CD14-positive monocyte (primary cell): ENCODE data around the gene DENND1A. TPM values are rescaled to one million over a fixed set of nuclear protein-coding genes. Genes with fewer than 3 reads are reported as not detected.

Source experiments
- DNase-seq, 3 donors: peaks; one replicate each; pipeline ENCODE4 v3.0.0-alpha.2; 2011 to 2022
- H2AFZ ChIP-seq: 2 replicates; pipeline ENCODE4 v1.6.0; 2012; ENCODE audit warnings: mild to moderate bottlenecking, low read depth, low read length, inconsistent platforms; ENCODE audit not compliant: insufficient read depth, poor library complexity, severe bottlenecking
- H3K27ac ChIP-seq, 2 donors: 1 replicate in 1 of 2; 2 replicates in 1 of 2; pipeline ENCODE4 v1.5.1; 2012 to 2013; ENCODE audit warnings: low read length in 2 of 2, control low read depth in 1 of 2, inconsistent platforms in 1 of 2, low read depth in 1 of 2, mild to moderate bottlenecking in 1 of 2
- H3K27me3 ChIP-seq, 2 donors: one replicate each; pipeline versions ENCODE4 v1.6.0 to v1.6.1; 2011 to 2013; ENCODE audit warnings: low read length in 2 of 2; ENCODE audit not compliant: control insufficient read depth in 2 of 2, insufficient read depth in 2 of 2
- H3K36me3 ChIP-seq, 2 donors: replicated peaks in 1 of 2; 1 replicate in 1 of 2; 2 replicates in 1 of 2; pipeline versions ENCODE4 v1.5.1 to v1.6.1; 2012 to 2013; ENCODE audit warnings: low read length in 2 of 2, control low read depth in 1 of 2, inconsistent platforms in 1 of 2, mild to moderate bottlenecking in 1 of 2; ENCODE audit not compliant: insufficient read depth in 2 of 2, control insufficient read depth in 1 of 2
- H3K4me1 ChIP-seq, 2 donors: 1 replicate in 1 of 2; 2 replicates in 1 of 2; pipeline versions ENCODE4 v1.5.1 to v1.6.1; 2012 to 2013; ENCODE audit warnings: low read length in 2 of 2, control low read depth in 1 of 2, inconsistent platforms in 1 of 2, mild to moderate bottlenecking in 1 of 2, moderate library complexity in 1 of 2; ENCODE audit not compliant: insufficient read depth in 2 of 2, control insufficient read depth in 1 of 2
- H3K4me2 ChIP-seq: replicated peaks from 2 replicates; pipeline ENCODE3; 2012; ENCODE audit warnings: low read length, moderate library complexity, mild to moderate bottlenecking; ENCODE audit not compliant: poor library complexity, severe bottlenecking; ENCODE audit errors: extremely low read depth
- H3K4me3 ChIP-seq, 3 experiments: fragments of 200-600 bp in 1 of 3; sonication (generic) in 1 of 3; replicated peaks in 1 of 3; 1 replicate in 2 of 3; 2 replicates in 1 of 3; pipeline ENCODE4 v1.5.1; 2011 to 2013; ENCODE audit warnings: low read length in 3 of 3, mild to moderate bottlenecking in 3 of 3, control low read depth in 2 of 3, low read depth in 2 of 3, inconsistent platforms in 1 of 3, moderate library complexity in 1 of 3
- H3K79me2 ChIP-seq: 2 replicates; pipeline ENCODE4 v1.6.0; 2012; ENCODE audit warnings: mild to moderate bottlenecking, control low read depth, inconsistent platforms, low read length, moderate library complexity; ENCODE audit not compliant: insufficient read depth
- H3K9ac ChIP-seq: 2 replicates; pipeline ENCODE4 v1.6.0; 2017; ENCODE audit warnings: low read length, mild to moderate bottlenecking; ENCODE audit not compliant: insufficient read depth, poor library complexity, severe bottlenecking
- H3K9me3 ChIP-seq, 2 donors: replicated peaks in 1 of 2; 1 replicate in 1 of 2; 2 replicates in 1 of 2; pipeline versions ENCODE4 v1.5.1 to v1.6.1; 2012 to 2013; ENCODE audit warnings: low read length in 2 of 2, control low read depth in 1 of 2; ENCODE audit not compliant: control insufficient read depth in 1 of 2, insufficient read depth in 1 of 2
- H4K20me1 ChIP-seq: 2 replicates; pipeline ENCODE4 v1.6.0; 2012; ENCODE audit warnings: mild to moderate bottlenecking, low read length, control low read depth, moderate library complexity; ENCODE audit not compliant: insufficient read depth
- H3K27ac Mint-ChIP-seq, 7 donors: one replicate each; pipeline ENCODE4 v1.8.0; 2020; ENCODE audit warnings: mild to moderate bottlenecking in 7 of 7, mixed read lengths in 7 of 7, moderate library complexity in 6 of 7, inconsistent platforms in 2 of 7
- H3K27me3 Mint-ChIP-seq, 3 donors: one replicate each; pipeline ENCODE4 v1.8.0; 2021 to 2022; ENCODE audit warnings: low read depth in 3 of 3, mild to moderate bottlenecking in 3 of 3, mixed read lengths in 3 of 3, moderate library complexity in 3 of 3, inconsistent platforms in 1 of 3
- H3K36me3 Mint-ChIP-seq, 2 donors: one replicate each; pipeline ENCODE4 v1.8.0; 2020; ENCODE audit warnings: mixed read lengths in 2 of 2, inconsistent platforms in 1 of 2, mild to moderate bottlenecking in 1 of 2
- H3K4me1 Mint-ChIP-seq: one replicate; pipeline ENCODE4 v1.8.0; 2020; ENCODE audit warnings: mild to moderate bottlenecking, mixed read lengths
- H3K4me3 Mint-ChIP-seq, 2 donors: one replicate each; pipeline ENCODE4 v1.8.0; 2020; ENCODE audit warnings: mild to moderate bottlenecking in 2 of 2, mixed read lengths in 2 of 2, moderate library complexity in 1 of 2
- H3K9me3 Mint-ChIP-seq, 7 donors: one replicate each; pipeline ENCODE4 v1.8.0; 2020 to 2022; ENCODE audit warnings: mixed read lengths in 7 of 7, mild to moderate bottlenecking in 6 of 7, moderate library complexity in 6 of 7, inconsistent platforms in 2 of 7
- CTCF ChIP-seq: fragments of 200-600 bp; IDR thresholded peaks from one replicate; pipeline ENCODE4 v1.8.0; 2022; ENCODE audit warnings: antibody characterized with exemption, mild to moderate bottlenecking
- WGBS: methylation state at CpG from one replicate; pipeline ENCODE4 v1.1.5; 2013; ENCODE audit warnings: missing lambda C conversion rate; ENCODE audit not compliant: insufficient coverage; 5-methylcytosine and 5-hydroxymethylcytosine counted together
- intact Hi-C, 2 donors: fragments of 100-400 bp; cut with micrococcal nuclease; formaldehyde crosslinking; loops; one replicate each; pipeline versions ENCODE4 v1.15.0 to v1.15.1; 2023
- polyA plus RNA-seq, 3 donors: library from polyadenylated mRNA; depleted of rRNA in 1 of 3; unstranded in 2 of 3; stranded (reverse) in 1 of 3; fragments of 300-500 nt in 2 of 3; fragments of >200 nt in 1 of 3; fragmentation: Illumina TruSeq in 2 of 3; gene quantifications; 1 replicate in 2 of 3; 2 replicates in 1 of 3; pipeline ENCODE4 v1.2.3, GENCODE V29; 2012 to 2021

The DENND1A gene
- polyA plus RNA-seq, 3 donors = 24.8 to 73.0 (median 29.4) TPM

- no peak for DNase-seq
- Histone ChIP-seq H3K4me3 (no peak overlapping the region), H3K27ac (no peak overlapping the region), H3K9ac (no peak overlapping the region), H3K4me1 (no peaks in the 10 kb centered on the region), H3K36me3 (peaks cover 0 to 41% of the 10 kb centered on the region in 2 donors), H3K79me2 (no peaks in the 10 kb centered on the region), H3K27me3 (no peaks in the 10 kb centered on the region), H3K4me2 (no peak overlapping the region), H3K9me3 (no peaks in the 10 kb centered on the region), H2AFZ (no peak overlapping the region), H4K20me1 (peaks cover 71% of the 10 kb centered on the region)
- Mint-ChIP-seq H3K36me3 (peaks cover 33 to 34% of the 10 kb centered on the region in 2 donors), H3K4me1 (no peaks in the 10 kb centered on the region), H3K27me3 (peaks cover 0 to 2% (median 0%) of the 10 kb centered on the region in 3 donors), H3K27ac (no peak overlapping the region), H3K4me3 (no peak overlapping the region), H3K9me3 (no peaks in the 10 kb centered on the region)
- intact Hi-C loops = no loop called here
- WGBS = 100% methylated on average over 1 of the region's 1 CpG
- TF ChIP-seq CTCF = no peak
These were observed 432.1 kb downstream of the DENND1A start for GRCh38 chr9:123497830-123498229.

GRCh38 chr9:123495731-123496130 is 434.2 kb downstream of the DENND1A start:
- no peaks in the 10 kb centered on the region for H3K4me1 Mint-ChIP-seq
- Histone ChIP-seq H3K27me3 (no peaks in the 10 kb centered on the region), H3K27ac (no peak overlapping the region), H3K4me3 (no peak overlapping the region), H4K20me1 (peaks cover 90% of the 10 kb centered on the region), H3K9ac (no peak overlapping the region), H2AFZ (no peak overlapping the region), H3K4me2 (no peak overlapping the region), H3K36me3 (peaks cover 5 to 62% of the 10 kb centered on the region in 2 donors), H3K79me2 (no peaks in the 10 kb centered on the region), H3K9me3 (no peaks in the 10 kb centered on the region), H3K4me1 (no peaks in the 10 kb centered on the region)
- no peak overlapping the region for H3K27ac Mint-ChIP-seq
- peaks cover 0 to 2% (median 0%) of the 10 kb centered on the region in 3 donors for H3K27me3 Mint-ChIP-seq
- TF ChIP-seq CTCF = no peak
- H3K9me3 Mint-ChIP-seq = no peaks in the 10 kb centered on the region
- WGBS = 88% methylated on average over 5 of the region's 7 CpGs
- intact Hi-C loops = no loop called here
- H3K4me3 Mint-ChIP-seq = no peak overlapping the region
- DNase-seq = no peak
- H3K36me3 Mint-ChIP-seq = peaks cover 31 to 48% of the 10 kb centered on the region in 2 donors
